Activated T-cell treated with anti-CD3 and anti-CD28 coated beads for 24 hours (primary cell): Measurements from ENCODE around the gene CCDC121.

Experiments used
- DNase-seq: peaks from one replicate; pipeline ENCODE4 v3.0.0-alpha.2; 2020; ENCODE audit warnings: low read depth

CCDC121 gene, protein sequence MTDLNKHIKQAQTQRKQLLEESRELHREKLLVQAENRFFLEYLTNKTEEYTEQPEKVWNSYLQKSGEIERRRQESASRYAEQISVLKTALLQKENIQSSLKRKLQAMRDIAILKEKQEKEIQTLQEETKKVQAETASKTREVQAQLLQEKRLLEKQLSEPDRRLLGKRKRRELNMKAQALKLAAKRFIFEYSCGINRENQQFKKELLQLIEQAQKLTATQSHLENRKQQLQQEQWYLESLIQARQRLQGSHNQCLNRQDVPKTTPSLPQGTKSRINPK

GRCh38 chr2:27628767-27629709 lies at the start of gene CCDC121, which contains the start of gene GPN1:
TSS of gene CCDC121 (minus strand) at chr2:27629012. CDS start at chr2:27627799, 1,213 bp downstream.
TSS of gene GPN1 (plus strand) at chr2:27629050. CDS start at chr2:27629059, 9 bp downstream.
- peak; percentile 93 for DNase-seq

GRCh38 chr2:27672723-27673486 lies 44.1 kb upstream of the CCDC121 start:
- DNase-seq: no peak

- no peak for DNase-seq
Observed at GRCh38 chr2:27671235-27671634, 42.4 kb upstream of the CCDC121 start.

DNA sequence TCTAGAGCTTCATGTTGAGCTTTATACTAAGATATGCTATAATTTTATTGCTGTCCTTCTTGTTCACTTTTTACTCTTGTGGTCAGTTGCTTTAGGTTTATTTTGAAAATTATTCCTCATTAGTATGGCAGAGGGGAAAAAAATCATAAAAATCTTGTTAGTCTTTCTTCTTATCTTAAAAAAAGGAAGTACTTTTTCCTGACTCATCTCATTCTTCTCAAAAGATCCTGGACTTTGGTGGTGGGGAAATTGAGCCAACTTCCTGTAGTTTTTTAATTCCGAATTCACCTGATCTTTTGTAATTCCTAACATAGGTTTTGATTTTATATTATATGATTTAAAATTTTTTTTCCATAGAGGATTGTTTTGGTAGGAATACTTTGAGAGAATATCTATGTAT lies 38.6 kb upstream of the CCDC121 start:
- DNase-seq: no peak

DNA sequence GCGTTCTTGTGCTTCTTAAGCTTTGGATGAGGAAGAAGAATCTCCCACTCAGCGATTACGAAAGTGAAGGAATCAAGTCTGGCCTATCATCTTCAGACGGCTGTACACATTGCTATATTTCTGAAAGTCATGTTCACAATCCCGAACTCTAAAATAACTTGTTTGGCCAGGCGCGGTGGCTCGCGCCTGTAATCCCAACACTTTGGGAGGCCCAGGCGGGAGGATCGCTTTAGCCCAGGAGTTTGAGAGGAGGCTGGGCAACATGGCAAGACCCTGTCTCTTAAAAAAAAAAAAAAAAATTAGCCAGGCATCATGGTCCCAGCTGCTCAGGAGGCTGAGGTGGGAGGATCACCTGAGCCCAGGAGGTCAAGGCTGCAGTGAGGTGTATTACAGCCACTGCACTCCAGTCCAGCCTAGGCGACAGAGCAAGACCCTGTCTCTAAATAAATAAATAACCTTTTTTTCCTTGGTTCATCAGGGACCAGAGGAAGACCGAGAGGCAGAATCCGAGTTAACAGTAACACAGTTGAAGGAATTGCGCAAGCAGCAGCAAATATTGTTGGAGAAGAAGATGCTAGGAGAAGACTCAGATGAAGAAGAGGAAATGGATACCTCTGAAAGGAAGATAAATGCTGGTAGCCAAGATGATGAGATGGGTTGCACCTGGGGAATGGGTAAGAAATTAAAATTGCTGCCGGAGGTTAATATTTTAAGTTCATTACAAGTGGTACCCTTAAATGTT lies 36.0 kb upstream of the CCDC121 start:
- no peak for DNase-seq

GRCh38 chr2:27664154-27664574 lies 35.4 kb upstream of the CCDC121 start:
- no peak for DNase-seq

DNA sequence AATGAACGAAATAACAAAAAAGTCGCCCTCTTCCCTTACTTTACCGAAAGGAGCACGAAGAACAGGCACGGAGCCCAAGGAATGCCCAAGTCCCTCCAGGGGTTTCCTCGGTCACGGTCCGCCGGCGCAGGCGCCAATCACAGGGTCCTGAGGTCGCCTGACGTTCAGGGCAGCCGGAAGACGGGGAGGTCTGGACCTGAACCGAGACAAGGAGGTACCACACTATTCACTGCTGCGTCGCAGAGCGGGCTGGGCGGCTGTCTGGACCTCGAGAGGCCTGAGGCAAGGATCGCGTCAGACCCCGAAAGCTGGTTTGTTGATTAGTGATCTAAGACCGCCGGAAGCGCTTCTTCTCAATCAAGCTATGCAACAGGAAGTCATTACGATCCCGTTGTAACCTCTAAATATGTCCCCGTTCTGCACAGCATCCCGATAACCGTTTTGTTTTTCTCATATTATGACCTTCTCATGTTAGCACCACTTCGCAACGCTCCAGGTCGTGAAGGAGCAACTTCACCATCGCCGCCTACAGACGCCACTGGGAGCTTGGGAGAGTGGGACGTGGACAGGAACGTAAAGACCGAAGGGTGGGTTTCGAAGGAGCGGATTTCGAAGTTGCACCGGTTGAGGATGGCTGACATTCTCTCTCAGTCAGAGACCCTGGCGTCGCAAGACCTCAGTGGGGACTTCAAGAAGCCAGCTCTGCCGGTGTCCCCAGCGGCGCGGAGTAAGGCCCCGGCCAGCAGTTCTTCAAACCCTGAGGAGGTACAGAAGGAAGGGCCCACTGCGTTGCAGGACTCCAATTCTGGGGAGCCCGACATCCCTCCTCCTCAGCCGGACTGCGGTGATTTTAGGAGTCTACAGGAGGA lies 34.7 kb upstream of the CCDC121 start, which contains the start of the genes SLC4A1AP and SUPT7L:
SLC4A1AP (plus strand) TSS at position 605 of the 869 bp plus-strand sequence; CDS start at position 631, 26 bp downstream.
SUPT7L (minus strand) TSS at position 330 of the 869 bp plus-strand sequence. CDS start 1,422 bp downstream, outside the sequence.
- DNase-seq: peak; percentile 65

- DNase-seq: no peak
Observed at GRCh38 chr2:27661371-27661770, 32.6 kb upstream of the CCDC121 start.

- no peak for DNase-seq
Observed at GRCh38 chr2:27655155-27655951, 26.5 kb upstream of the CCDC121 start.

DNA sequence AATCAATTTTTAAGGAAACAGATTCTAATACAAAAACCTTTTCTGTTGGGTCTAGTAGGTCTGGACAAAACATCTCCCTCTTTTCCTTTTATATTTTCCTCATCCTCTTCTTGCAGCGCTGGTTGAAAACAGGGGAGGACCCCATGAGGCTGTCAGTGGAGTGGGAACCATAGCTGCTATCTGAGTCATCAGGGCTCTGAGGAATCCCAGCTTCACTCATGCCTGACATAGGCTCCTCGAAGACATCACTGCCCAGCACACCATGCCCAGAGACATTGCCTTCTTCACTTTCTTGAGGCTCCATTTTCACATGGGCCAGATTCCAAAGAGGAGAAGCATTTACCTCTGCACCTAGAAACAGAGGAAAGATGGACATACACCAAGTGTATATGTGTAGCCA lies 24.6 kb upstream of the CCDC121 start:
- DNase-seq: no peak

GRCh38 chr2:27652790-27653189 lies 24.0 kb upstream of the CCDC121 start:
- no peak for DNase-seq

DNA sequence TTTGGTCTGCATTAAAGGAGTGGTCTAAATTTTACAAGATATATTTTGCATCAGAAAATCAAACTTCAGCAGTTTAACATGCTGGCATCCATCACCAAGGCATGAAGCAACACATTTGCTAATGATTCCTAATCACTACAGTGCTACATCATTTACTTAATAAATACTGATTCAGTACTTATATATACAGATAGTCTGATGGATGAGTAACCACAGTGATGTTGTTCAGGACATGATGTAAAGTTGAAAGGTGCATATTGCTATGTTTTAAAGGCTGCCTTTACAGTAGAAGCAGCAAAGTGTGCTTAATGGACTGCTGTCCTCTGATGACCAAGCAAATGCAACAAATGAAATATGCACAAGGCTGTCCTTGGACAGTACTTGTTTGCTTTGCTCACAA lies 23.5 kb upstream of the CCDC121 start:
- no peak for DNase-seq

GRCh38 chr2:27651056-27651455 lies 22.2 kb upstream of the CCDC121 start:
- no peak for DNase-seq

DNA sequence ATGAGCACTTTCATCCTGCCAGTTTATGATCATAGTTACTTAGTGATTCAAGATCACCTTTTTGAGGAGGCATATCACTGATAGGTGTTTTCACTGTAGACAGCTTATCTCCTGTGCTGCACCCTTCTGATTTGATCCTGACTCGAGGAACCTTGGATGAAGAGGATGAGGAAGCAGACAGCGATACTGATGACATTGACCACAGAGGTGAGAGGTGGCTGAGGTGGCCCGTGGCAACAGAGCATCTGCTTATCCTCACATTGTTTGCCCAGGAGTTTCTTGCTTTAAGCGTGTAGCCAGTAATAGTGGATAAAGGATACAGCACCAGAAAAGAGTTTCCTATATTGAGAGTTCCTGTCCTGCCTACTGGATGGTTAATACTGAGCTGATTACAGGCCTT lies 18.9 kb upstream of the CCDC121 start:
- DNase-seq: no peak

DNA sequence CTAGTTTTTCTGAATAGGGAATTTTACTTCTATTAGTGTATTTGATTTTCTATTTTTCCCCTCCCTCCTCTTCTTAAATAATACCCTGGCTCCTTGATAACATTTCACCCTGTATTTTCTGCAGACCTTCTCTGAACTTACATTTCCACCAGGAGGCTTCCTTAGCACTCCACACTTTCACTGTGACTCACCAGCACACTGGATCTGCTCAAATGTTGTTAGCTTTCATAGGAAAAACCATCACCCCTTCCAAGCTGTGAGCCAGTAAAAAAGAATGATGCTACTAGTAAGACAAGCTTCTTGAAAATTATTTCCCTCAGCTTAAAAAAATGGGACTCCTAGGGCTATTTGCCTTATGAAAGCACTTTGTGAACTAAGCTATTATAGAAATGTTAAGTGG lies 18.5 kb upstream of the CCDC121 start:
- no peak for DNase-seq

GRCh38 chr2:27645197-27645596 lies 16.4 kb upstream of the CCDC121 start:
- DNase-seq: no peak

DNA sequence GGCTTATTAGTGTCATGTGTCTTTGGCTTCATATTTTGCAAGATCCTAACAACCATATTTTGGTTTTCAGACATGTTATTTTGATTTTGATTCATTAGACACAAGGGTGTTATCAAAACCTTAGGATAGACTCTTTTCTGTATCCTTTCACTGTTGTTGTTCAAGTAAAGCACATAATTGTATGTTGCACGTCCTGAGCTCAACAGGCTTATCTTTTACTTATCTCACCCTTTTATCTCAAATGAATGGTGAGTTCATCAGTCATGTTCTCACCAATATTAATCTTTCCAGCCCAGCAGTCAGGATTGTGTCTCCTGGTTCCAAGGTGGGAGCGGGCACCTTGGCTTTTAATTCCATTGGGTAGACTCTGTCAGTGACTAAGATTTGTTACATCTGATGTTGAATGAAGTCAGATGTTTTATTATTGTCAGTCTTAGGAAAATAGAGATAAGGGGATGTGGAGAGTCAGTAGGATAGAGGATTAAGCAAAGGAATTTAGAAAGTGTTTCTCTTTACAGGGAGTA lies 12.0 kb upstream of the CCDC121 start:
- no peak for DNase-seq

DNA sequence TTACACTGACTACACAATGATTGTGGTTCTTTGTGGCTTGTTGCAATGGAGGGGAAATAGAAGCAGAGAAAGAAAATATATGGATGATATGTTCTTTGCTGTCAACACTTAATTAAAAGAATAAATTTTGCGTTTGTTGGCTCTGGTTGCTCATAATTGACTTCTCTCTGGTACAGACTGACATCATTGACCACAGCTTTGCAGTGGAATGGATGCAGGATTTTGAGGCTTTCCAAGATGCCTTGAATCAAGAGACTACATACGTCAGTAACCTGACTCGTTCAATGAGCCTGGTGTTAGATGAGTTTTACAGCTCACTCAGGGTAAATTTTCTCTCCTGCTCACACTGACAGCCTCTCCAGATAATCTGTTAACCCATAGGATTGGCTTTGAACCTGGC lies 9.9 kb upstream of the CCDC121 start:
- DNase-seq: no peak

DNA sequence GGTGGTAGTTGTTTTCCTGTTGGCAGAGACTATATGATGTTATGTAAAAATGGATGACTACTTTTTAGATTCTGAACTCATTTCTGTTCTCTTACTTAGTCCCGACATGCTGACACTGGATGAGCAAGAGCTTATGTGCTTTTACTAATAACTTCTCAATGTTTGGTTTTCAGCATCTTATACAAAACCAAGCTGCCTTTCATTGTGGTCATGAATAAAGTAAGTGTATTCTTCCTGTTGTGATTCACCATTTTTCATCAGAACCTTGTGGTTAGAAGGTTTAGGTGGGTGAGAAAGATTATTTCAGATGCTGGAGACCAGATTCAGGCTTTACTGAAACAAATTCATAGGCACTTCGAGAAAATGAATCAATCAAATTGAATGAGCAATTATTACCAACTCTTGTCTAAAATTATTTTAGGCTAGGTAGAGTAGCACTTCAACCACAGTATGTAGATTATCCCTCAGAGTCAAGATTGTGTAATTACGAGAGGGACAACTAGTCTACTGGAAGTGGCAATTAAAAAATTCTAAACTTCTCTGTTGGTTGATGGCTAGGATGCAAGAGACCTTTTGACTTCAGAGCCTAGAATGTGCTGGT lies 9.3 kb upstream of the CCDC121 start:
- no peak for DNase-seq
